Omental fat pad (tissue), 4 donors: Measurements from ENCODE around the gene EHHADH. TPM values are rescaled to one million over a fixed set of nuclear protein-coding genes. Genes with fewer than 3 reads are reported as not detected.
A peak's percentile ranks its signal among the peaks of the same experiment; 100 is the strongest.

Experiments
- ATAC-seq: fragments of 150-250 bp; one replicate; pipeline ENCODE4 v1.9.1; 2016; ENCODE audit warnings: mild to moderate bottlenecking, moderate library complexity; ENCODE audit not compliant: low FRiP score
- DNase-seq: peaks from one replicate; pipeline ENCODE4 v3.0.0-alpha.2; 2019; ENCODE audit warnings: low spot score
- total RNA-seq, 4 donors: library from RNA; depleted of rRNA; stranded (reverse); fragments of >200 nt; gene quantifications; one replicate each; pipeline ENCODE4 v1.1.0, GENCODE V29; 2016
- TF ChIP-seq, protein P1 (sequence below), 3 donors: fragments of 450-650 bp; IDR thresholded peaks; one replicate each; pipeline ENCODE4 v1.5.1; 2016 to 2017; ENCODE audit warnings: antibody characterized with exemption in 3 of 3, mild to moderate bottlenecking in 3 of 3, moderate library complexity in 2 of 3

The EHHADH gene
- total RNA-seq, 4 donors from 2014 or later = 6.3 to 11.0 (median 9.1) TPM

DNA sequence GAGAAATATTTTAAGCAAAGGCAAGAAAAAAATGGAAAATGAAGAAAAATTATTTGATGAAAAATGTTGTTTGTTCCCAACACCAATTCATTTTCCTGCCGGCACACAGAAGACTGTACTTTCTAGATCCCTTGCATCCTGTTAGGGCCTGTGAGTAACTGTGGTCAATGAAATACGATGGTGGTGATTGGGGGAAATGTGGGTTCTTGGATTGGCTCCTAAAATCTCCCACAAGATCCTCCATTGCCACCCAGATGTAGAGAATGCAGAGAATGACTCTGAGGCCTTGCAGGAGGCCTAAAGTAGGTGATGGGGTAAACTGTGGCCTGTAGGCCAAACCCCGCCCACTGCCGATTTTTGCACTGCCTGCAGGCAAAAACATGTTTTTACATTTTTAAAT, 54.6 kb downstream of the EHHADH start:
- ATAC-seq (no peak), DNase-seq (no peak)
- TF ChIP-seq, protein P1, sequence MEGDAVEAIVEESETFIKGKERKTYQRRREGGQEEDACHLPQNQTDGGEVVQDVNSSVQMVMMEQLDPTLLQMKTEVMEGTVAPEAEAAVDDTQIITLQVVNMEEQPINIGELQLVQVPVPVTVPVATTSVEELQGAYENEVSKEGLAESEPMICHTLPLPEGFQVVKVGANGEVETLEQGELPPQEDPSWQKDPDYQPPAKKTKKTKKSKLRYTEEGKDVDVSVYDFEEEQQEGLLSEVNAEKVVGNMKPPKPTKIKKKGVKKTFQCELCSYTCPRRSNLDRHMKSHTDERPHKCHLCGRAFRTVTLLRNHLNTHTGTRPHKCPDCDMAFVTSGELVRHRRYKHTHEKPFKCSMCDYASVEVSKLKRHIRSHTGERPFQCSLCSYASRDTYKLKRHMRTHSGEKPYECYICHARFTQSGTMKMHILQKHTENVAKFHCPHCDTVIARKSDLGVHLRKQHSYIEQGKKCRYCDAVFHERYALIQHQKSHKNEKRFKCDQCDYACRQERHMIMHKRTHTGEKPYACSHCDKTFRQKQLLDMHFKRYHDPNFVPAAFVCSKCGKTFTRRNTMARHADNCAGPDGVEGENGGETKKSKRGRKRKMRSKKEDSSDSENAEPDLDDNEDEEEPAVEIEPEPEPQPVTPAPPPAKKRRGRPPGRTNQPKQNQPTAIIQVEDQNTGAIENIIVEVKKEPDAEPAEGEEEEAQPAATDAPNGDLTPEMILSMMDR (IDR thresholded peaks at IDR 0.05) = no peak

DNA sequence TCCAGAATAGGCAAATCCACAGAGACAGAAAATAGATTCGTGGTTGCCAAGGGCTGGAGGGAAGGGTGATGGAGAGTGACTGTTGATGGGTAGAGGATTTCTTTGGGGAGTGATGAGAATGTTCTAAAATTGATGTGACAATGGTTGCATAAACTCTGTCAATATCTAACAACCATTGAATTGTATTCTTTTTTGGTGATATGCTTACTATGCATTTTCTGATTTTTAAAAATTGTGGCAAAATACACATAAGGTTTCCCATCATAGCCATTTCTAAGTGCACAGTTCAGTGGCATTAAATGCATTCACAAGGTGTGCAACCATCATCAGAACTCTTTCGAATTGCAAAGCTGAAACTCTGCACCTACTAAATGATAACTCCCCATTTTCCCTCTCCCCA, 56.8 kb downstream of the EHHADH start:
- ATAC-seq = no peak
- TF ChIP-seq, protein P1 (IDR thresholded peaks at IDR 0.05) = no peak
- DNase-seq = no peak

DNA sequence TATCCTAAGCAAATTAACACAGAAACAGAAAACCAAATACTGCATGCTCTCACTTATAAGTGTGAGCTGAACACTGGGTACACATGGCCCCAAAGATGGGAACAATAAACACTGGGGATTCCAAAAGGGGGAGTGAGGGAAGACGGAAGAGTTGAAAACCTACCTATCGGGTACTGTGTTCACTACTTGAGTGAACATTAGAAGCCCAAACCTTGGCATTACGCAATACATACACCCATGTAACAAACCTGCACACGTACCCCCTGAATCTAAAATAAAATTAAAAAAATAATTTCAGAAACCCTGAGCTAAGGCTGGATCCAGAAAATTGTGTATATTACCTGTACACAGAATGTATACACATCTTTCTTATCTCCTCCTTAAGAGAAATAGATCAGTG, 58.2 kb downstream of the EHHADH start:
- TF ChIP-seq, protein P1 (IDR thresholded peaks at IDR 0.05) = no peak
- ATAC-seq (no peak), DNase-seq (no peak)

DNA sequence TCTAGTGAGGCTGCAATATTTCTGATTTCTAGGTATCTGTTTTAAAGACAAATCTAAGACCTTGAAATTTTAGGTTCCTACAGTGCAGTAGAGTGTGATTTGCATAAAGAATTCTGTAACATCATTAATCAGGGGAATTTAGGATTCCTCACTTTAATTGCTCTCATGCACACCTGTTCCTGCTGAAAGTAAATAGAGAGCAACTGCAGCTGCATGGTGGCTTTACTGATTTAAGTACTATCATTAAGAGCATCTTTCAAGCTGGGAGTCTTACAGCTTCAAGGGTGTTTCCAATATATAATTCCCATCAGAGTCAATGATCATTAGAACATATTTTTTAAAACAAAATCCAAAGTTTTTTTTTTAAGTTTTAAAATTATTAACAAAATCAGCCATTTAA, 65.0 kb downstream of the EHHADH start:
- no peak for DNase-seq
- ATAC-seq = no peak
- TF ChIP-seq, protein P1 (IDR thresholded peaks at IDR 0.05) = no peak

DNA sequence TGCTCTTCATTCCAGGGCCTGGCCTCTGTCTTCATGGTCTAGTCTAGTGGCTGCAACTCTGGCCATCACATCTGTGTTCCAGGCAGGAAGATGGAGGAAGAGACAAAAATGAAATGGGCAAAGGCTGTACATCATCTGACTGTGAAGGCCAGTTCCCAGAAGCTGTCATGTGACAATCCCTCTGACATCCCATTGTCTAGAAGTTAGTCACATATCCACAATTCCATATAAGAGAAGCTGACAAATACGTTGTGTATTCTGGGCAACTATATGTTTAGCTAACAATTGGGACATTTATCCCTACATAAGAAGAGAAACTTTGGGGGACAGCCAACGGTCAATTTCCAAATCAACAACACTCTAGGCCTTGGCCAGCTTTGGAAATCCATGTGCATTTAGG, 66.5 kb downstream of the EHHADH start:
- TF ChIP-seq, protein P1 (IDR thresholded peaks at IDR 0.05) = no peak
- DNase-seq = no peak
- ATAC-seq = no peak

DNA sequence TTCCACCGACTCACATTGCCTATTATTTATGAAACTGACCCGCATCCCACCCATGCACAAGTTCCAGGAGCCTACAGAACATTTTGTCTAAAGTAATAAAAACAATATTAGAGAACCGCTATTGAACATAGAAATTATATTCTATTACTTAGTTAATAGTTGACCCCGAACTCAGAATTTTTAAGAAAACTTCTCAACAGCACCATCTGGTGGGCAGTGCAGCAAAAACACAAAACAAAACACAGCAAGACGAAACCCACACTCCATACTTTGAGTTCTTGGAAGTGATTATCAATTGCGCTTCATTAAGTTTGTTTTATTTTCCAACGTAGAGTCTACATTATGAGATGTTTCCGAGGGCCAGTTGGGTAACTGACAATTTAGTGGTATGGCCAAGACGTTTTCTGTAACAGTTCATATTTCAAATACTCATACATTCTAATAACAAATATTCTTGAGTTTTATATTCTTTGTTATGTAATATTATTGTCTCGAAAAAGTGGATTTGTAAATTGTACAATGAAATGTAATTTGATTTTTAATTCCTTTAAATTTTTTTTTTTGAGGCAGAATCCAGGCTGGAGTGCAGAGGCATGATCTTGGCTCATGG, 77.0 kb downstream of the EHHADH start:
- DNase-seq (no peak), ATAC-seq (no peak)
- TF ChIP-seq, protein P1 (IDR thresholded peaks at IDR 0.05) = peak in 1 of 3 donors; percentile 21

DNA sequence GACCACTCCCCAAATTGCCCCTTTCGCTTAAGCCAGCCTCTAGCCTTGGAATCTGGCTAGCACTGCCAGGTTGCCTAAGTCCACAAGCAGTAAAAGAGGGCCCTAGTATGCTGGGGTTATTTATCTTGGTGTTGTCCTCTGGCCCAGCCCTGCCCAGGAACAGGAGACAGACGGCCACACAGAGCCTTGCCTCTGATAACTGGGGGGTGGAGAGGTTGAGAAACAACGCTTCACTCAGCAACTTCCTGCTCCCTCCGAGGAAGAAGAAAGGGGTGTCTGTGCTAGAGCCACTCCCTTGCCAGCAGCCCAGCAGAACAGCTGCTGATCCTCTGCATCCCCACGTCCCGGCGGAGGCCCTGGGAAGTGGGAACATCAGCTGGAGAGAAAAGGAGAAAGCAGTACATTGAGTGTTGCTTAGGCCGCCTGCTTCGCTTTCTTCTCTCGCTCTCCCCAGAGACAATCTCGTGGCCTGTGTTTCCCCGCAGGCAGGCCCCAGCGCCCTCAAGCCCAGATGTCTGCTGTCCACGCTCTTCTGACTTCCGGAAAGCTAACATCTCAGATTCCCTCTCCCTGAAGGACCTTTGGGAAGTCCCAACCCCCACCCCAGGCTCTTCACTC, 78.4 kb downstream of the EHHADH start:
- TF ChIP-seq, protein P1 (IDR thresholded peaks at IDR 0.05) = no peak
- ATAC-seq (peak; percentile 41), DNase-seq (no peak)
